HG02938 (cell line): Measurements from ENCODE around the gene PRELID1.

Experiments
- ATAC-seq: cut with Tn5 transposase; IDR thresholded peaks from one replicate; pipeline ENCODE4 v1.9.1; 2021; ENCODE audit warnings: mild to moderate bottlenecking, moderate library complexity; ENCODE audit not compliant: unreplicated experiment

Gene PRELID1

GRCh38 chr5:177312649-177313181 is 9.1 kb downstream of the PRELID1 start:
- ATAC-seq, result peak; percentile 28

DNA sequence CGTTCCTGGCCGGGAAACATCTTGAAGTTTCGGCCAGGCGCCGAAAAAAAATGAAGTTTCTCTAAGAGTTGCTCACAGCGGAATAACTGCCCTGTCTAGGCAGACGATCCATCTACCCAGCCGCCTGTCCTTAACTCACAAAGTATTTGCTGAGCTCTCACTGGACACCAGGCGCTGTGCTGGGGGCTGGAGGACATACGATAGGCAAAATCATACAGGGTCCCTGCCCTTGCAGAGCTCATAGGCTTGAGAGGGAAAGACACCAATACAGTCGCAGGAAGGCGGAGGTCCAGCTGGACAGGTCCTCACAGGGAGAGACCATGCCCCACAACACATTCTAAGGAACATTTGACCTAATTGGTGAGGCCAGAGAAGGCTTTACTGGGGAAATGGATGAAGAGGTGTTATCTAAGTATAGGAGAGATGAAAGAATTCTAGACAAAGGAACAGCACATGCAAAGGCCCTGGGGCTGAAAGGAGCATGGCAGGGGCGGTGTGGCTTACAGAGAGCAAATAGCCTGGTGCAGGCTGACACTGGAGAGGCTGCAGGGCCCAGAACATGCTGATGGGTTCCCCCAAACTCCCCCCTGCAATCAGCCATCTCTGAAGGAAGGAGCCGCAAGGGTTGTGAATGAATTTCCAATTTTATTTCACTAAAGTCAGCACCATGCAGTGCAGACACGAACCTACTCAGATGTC is 10.1 kb downstream of the PRELID1 start:
- no peak for ATAC-seq

GRCh38 chr5:177314376-177315342 is 11.1 kb downstream of the PRELID1 start:
- ATAC-seq, result no peak

DNA sequence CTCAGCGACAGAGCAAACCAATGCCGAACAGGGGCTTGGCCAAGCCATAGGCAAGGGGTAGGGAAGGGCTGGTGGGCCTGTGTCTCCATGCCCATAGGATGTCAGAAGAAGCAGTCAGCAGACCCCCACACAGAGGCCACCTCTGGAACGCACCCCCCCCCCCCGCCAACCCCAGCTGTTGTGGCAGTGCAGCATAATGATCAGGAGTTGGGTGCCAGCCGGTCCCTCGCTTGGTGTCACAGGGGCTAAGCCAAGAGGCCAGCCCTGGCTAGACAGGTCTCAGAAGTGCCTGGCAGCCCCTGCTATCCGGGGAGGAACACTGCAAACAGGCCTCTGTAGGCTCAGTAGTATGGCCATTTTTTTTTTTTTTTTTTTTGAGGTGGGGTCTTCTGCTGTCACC is 11.8 kb downstream of the PRELID1 start:
- ATAC-seq, result no peak

DNA sequence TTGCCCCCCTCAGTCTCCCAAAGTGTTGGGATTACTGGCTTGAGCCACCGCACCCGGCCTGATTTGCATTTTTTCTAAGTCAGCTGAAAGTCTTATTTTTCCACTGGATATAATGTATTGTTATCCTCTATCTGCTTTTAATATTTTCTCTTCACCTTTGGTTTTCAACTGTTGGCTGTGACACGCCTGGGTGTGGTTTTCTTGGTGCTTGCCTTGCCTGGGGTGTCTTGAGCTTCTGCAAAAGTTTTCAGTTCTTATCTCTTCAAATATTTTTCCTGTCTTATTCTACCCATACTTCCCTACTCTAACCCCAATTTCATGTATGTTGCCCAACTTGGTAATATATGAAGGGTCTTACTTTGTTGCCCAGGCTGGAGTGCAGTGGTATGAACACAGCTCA is 12.4 kb downstream of the PRELID1 start:
- no peak for ATAC-seq

DNA sequence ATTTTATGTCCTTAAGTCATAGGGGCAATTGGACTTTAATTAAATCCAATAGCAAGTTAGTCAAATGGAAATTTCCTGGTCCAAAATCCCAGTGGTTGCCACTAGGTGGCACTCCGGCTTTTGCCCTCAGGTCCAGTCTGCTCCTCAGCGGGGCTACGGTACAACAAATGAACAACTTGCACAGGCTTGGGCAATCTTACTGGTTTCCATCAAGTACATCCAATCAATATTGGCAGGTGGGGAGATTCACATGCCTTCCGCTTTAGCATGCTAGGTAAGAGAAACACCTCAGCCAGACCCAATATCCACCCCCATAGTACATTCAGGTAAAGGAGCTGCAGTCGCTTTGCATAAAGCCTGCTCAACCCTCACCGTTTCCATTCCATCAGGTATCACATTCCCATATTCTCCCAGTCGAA is 14.4 kb downstream of the PRELID1 start:
- no peak for ATAC-seq

DNA sequence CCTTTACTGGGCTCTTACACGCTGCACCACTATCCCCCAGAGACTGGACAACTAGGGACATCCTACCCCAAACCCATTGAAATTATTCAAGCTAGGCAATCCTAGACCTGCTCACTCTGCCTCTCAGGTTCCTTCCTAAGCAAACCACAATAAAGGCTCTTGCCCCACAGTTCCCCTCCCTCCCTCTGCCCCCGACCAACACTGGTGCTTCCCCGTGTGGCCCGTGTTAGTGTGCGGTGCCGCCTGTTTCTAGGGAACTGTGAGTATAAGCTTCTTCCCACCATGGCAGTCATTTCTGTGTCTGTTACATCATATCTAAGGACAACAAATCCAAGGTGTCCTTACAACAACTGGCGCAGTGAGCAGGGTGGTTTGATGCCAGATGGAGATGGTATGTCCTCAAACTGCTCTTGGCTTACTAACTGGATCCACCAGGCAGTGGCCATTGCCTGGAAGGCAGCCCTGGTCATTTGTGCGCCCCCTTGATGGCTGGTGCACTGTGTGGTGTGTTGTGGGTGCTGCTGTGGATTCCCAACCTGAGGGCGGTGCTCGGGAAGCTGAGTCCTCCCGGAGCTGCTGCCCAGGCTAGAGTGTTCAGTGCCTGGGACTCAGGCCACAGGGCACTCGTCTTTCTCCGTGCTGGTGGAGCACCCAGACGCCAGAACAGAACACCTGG is 16.5 kb downstream of the PRELID1 start:
- ATAC-seq, result no peak

DNA sequence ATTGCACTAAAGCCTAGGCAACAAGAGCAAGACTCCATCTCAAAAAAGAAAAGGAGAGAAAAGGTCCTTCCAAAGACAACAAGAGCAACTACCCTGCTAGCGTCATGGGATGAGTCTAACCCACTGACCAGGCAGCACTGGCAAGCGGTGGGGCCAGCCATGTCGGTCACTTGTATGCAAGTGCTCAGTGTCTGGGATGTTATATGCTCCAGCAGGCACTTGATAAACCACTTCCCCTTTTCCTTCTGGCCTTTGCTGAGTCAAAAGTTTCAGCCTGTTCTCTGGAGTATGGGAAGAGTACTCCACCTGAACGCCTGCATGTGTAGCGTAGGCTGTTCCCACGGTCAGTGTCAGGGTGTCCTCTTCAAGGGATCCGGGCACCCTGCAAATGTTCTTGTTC is 17.3 kb downstream of the PRELID1 start:
- ATAC-seq, result no peak

GRCh38 chr5:177325868-177326381 is 22.3 kb downstream of the PRELID1 start:
- no peak for ATAC-seq

DNA sequence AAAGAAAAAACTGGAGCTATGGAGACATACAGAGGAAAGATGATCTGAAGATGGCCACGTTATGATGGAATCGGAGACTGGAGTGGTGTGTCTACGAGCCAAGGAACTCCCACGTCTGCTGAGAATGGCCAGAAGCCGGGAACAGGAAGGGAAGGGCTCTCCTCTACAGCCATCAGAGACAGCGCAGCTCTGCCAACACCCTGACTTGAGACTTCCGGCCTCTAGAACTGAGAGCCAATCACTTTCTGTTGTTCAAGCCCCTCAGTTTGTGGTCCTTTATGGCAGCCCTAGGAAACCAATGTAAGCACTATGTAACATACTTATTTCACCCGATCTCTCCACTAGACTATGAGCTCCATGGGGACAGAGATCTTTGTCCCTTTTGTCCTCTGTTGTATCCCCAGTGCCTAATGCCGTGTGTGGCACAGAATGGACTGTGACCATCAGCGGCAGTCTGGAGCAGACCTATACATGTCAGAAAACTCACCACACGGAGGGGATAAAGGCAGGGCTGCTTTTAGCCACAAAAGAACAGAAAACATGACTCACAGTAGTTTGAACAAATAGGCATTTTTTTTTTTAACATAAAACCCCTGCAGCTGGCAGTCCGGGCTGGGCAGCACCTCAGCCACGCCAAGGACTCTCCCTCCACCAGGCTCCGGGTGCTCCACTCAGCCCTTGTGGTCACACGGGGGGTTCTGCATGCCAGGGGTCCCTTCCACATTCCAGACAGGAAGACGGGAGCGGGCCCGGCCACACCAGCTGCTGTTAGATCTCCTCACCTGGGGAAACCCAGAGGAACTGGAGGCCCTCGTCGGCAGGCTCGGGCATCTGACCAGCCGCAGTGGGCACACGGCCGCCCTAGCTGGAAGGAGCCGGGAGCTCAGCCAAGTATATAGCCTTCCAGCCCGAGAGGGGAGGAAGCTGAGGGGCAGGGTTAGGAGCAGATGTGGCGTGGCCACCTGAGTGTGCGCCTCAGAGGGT is 24.2 kb downstream of the PRELID1 start:
- ATAC-seq, result no peak

GRCh38 chr5:177328545-177329231 is 25.1 kb downstream of the PRELID1 start:
- no peak for ATAC-seq

DNA sequence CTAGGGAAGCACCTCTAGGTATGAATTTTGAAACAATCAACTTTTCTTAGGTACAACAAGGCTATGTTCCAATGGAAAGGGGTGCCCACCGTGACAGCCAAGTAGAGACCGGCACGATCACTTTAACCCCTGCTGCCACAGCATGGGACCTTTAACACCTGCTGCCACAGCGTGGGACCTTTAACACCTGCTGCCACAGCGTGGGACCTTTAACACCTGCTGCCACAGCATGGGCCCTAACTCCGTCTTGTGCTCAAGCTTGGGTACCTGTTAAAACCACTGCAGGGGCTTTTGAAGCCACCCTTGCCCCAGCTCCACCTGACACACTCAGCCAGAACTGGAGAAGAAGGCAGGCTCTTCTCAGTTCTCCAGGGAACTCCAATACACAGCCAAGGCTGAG is 26.3 kb downstream of the PRELID1 start:
- no peak for ATAC-seq

DNA sequence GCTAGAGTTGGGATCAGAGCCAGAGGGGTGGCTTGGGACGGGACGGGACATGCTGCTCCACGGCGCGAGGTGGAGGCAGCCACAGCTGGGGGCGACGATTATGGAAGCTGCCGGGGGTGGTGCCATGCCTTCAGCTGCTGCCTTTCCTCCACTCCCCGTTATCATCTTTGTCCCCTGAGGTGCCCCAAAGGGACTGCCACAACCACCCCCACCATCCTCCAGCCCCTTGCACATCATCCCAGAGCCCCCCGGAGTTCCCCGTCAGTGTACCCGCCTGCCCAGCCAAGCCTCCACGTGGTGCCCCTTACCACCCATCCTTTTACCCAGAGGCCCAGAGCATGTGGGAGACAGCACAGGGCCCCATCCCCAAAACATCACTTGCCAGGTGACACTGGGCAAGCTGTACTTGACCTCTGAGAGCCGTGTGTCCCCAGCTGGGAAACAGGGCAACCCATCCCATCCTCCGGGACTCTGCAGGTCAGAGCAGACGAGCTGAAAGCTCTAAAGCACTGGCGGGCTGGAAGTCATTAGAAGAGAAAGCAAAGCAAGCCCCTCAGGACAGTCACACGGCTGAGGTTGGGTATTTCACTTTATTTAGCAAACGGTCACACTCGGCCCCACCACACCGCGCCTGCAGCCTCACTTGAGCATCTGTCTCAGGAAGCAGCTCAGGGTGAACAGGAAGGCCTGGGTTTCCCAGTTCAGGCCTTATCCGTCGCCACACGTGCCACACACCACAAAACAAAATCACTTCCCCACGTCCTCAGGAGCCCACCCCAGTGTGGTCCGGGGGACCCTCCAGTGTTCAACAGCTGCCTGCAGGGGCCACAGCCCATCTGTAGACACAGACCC is 27.6 kb downstream of the PRELID1 start:
- ATAC-seq, result no peak

GRCh38 chr5:177332031-177332895 is 28.7 kb downstream of the PRELID1 start:
- ATAC-seq, result no peak

- ATAC-seq, result no peak
These were observed 29.3 kb downstream of the PRELID1 start for GRCh38 chr5:177332896-177333260.

- ATAC-seq, result no peak
These were observed 30.0 kb downstream of the PRELID1 start for GRCh38 chr5:177333420-177334154.

DNA sequence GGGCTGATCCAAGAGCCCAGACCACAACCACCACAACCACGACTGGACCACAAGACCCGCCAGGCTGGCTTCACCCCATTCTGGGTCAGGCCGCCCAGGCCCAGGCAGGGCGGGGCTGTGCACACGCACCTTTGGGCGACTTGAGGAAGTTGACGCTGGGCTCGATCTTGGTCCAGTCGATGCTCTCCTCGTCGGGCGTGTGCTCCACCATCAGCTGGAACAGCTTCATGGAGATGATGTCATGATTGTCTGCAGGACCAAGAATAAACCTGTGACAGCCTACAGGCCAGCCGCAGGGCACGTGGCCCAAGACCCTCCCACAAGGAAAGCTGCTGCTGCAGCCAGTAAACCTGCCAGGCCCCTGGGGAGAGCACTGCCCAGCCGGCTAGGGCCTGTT is 30.6 kb downstream of the PRELID1 start:
- ATAC-seq, result no peak
